HepG2 (cell line): ENCODE measurements around the gene PLIN5.

Experiments
- EZH2 ChIP-seq: conservative IDR thresholded peaks from 2 replicates; pipeline ENCODE4 v1.6.1; 2012; ENCODE audit warnings: mild to moderate bottlenecking, low read depth, low read length, moderate library complexity
- YY1 ChIP-seq: IDR thresholded peaks from 2 replicates; pipeline ENCODE4 v1.6.1; 2011; ENCODE audit warnings: low read length, low read depth, moderate library complexity, mild to moderate bottlenecking; ENCODE audit not compliant: insufficient read depth, insufficient replicate concordance
- ZEB1 ChIP-seq: IDR thresholded peaks from 2 replicates; pipeline ENCODE4 v1.6.1; 2012; ENCODE audit warnings: mild to moderate bottlenecking, low read depth, inconsistent platforms; ENCODE audit not compliant: insufficient replicate concordance
- TF ChIP-seq, protein P1 (sequence below): sonication (generic); formaldehyde crosslinking; IDR thresholded peaks from 2 replicates; pipeline ENCODE4 v1.5.0; 2020; ENCODE audit warnings: mild to moderate bottlenecking, missing genetic modification reagents, moderate library complexity
- TF ChIP-seq, protein P2 (sequence below): sonication (generic); formaldehyde crosslinking; IDR thresholded peaks from 2 replicates; pipeline ENCODE4 v1.8.1; 2022; ENCODE audit warnings: low read depth, mild to moderate bottlenecking, missing genetic modification reagents

DNA sequence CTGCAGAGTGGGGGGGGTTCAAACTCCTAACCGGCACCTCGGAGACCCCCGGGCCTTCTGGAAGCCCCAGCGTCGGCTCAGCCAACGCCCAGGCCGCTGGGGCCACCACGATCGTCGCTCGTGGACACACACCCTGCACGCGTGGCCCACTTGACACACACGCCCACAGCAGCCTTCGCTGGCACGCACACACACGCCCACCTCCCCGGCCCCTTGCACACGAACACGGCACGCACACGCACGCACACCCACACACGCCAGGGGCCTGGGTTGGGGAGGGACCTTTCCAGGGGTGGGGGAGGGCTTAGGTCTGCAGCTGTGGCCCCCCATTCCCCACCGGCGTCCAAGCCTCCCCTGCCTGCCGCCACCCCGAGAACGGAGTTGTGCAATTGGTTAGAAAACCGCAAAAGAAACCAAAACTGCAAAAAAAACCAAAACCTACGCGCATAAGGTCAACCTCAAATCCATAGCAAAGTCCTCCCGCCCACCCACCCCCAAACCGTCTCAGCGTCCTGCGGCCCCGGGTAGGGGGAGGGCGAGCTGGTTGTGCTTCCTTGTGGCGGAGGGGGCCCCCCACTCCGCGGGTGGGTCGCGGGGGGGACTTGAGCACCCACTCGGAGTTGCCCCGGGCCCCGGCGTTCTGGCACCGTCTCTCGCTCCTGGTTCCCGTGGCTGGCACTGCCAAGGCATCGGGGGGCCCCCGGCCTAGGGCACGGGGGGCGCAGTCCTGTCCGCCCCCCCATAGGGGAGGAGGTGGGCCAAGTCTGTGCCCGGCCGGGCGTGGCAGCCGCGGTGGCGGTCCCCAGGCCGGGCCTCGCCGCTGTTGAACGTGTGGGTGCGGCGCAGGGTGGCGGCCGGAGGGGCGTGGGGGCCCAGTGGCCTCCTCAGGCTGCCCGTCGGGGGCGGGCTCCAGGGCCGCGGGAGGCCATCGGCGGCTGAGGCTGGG, 8.1 kb upstream of the PLIN5 start:
- TF ChIP-seq, protein P1, sequence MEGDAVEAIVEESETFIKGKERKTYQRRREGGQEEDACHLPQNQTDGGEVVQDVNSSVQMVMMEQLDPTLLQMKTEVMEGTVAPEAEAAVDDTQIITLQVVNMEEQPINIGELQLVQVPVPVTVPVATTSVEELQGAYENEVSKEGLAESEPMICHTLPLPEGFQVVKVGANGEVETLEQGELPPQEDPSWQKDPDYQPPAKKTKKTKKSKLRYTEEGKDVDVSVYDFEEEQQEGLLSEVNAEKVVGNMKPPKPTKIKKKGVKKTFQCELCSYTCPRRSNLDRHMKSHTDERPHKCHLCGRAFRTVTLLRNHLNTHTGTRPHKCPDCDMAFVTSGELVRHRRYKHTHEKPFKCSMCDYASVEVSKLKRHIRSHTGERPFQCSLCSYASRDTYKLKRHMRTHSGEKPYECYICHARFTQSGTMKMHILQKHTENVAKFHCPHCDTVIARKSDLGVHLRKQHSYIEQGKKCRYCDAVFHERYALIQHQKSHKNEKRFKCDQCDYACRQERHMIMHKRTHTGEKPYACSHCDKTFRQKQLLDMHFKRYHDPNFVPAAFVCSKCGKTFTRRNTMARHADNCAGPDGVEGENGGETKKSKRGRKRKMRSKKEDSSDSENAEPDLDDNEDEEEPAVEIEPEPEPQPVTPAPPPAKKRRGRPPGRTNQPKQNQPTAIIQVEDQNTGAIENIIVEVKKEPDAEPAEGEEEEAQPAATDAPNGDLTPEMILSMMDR (CRISPR knock-in tag) = no peak
- TF ChIP-seq YY1 = no peak
- no peak for TF ChIP-seq EZH2
- no peak for TF ChIP-seq ZEB1
- TF ChIP-seq, protein P2, sequence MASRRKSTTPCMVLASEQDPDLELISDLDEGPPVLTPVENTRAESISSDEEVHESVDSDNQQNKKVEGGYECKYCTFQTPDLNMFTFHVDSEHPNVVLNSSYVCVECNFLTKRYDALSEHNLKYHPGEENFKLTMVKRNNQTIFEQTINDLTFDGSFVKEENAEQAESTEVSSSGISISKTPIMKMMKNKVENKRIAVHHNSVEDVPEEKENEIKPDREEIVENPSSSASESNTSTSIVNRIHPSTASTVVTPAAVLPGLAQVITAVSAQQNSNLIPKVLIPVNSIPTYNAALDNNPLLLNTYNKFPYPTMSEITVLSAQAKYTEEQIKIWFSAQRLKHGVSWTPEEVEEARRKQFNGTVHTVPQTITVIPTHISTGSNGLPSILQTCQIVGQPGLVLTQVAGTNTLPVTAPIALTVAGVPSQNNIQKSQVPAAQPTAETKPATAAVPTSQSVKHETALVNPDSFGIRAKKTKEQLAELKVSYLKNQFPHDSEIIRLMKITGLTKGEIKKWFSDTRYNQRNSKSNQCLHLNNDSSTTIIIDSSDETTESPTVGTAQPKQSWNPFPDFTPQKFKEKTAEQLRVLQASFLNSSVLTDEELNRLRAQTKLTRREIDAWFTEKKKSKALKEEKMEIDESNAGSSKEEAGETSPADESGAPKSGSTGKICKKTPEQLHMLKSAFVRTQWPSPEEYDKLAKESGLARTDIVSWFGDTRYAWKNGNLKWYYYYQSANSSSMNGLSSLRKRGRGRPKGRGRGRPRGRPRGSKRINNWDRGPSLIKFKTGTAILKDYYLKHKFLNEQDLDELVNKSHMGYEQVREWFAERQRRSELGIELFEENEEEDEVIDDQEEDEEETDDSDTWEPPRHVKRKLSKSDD = no peak
